OCI-LY1 (cell line): ENCODE results near the gene SEPTIN2.

ENCODE experiments used
- H2AFZ ChIP-seq: fragments of 200-600 bp; sonication (generic), shearing (Covaris generic); 2 replicates; pipeline ENCODE4 v1.6.0; 2014; ENCODE audit warnings: antibody characterized with exemption, mild to moderate bottlenecking, low read length
- H3F3A ChIP-seq: fragments of 200-600 bp; sonication (generic), shearing (Covaris generic); 2 replicates; pipeline ENCODE4 v1.6.0; 2014; ENCODE audit warnings: mild to moderate bottlenecking, antibody characterized with exemption, low read length, moderate library complexity; ENCODE audit not compliant: insufficient read depth
- H3K27ac ChIP-seq: fragments of 200-600 bp; sonication (generic); 2 replicates; pipeline ENCODE4 v1.5.1; 2014; ENCODE audit warnings: low read length, mixed run types, mild to moderate bottlenecking, low read depth; ENCODE audit not compliant: poor library complexity, severe bottlenecking
- H3K27me3 ChIP-seq: fragments of 200-600 bp; sonication (generic); 2 replicates; pipeline ENCODE4 v1.6.0; 2014; ENCODE audit warnings: antibody characterized with exemption, mild to moderate bottlenecking, low read length, moderate library complexity; ENCODE audit not compliant: insufficient read depth
- H3K36me3 ChIP-seq: fragments of 200-600 bp; sonication (generic); 2 replicates; pipeline ENCODE4 v1.6.1; 2014; ENCODE audit warnings: mild to moderate bottlenecking, antibody characterized with exemption, low read length, moderate library complexity, mixed read lengths; ENCODE audit not compliant: insufficient read depth
- H3K4me1 ChIP-seq: fragments of 200-600 bp; sonication (generic); 2 replicates; pipeline ENCODE4 v1.5.1; 2014; ENCODE audit warnings: mild to moderate bottlenecking, low read length, moderate library complexity; ENCODE audit not compliant: insufficient read depth, severe bottlenecking
- H3K4me2 ChIP-seq: fragments of 200-600 bp; sonication (generic), shearing (Covaris generic); 2 replicates; pipeline ENCODE4 v1.6.1; 2014; ENCODE audit warnings: low read length
- H3K4me3 ChIP-seq: fragments of 200-600 bp; sonication (generic); 2 replicates; pipeline ENCODE4 v1.5.1; 2014; ENCODE audit warnings: low read length, low read depth, mild to moderate bottlenecking, mixed read lengths; ENCODE audit not compliant: poor library complexity, severe bottlenecking
- H3K79me2 ChIP-seq: fragments of 200-600 bp; shearing (Covaris generic); 2 replicates; pipeline ENCODE4 v1.6.1; 2016; ENCODE audit warnings: mixed run types, low read length, mixed read lengths; ENCODE audit not compliant: insufficient read depth
- H3K9ac ChIP-seq: fragments of 200-600 bp; sonication (generic), shearing (Covaris generic); 2 replicates; pipeline ENCODE4 v1.6.1; 2014; ENCODE audit warnings: mild to moderate bottlenecking, low read length, mixed read lengths
- H3K9me2 ChIP-seq: fragments of 200-600 bp; sonication (generic), shearing (Covaris generic); 2 replicates; pipeline ENCODE4 v1.6.1; 2014; ENCODE audit warnings: low read depth, mild to moderate bottlenecking, low read length, mixed read lengths
- H3K9me3 ChIP-seq: fragments of 200-600 bp; shearing (Covaris generic); 2 replicates; pipeline ENCODE4 v1.6.1; 2014; ENCODE audit warnings: low read length, mixed read lengths
- H4K20me1 ChIP-seq: fragments of 200-600 bp; sonication (generic), shearing (Covaris generic); 2 replicates; pipeline ENCODE4 v1.6.0; 2016; ENCODE audit warnings: mild to moderate bottlenecking, low read length; ENCODE audit not compliant: insufficient read depth
- CTCF ChIP-seq: fragments of 200-600 bp; sonication (generic), shearing (Covaris generic); IDR thresholded peaks from 2 replicates; pipeline ENCODE4 v1.5.1; 2017; ENCODE audit warnings: mild to moderate bottlenecking, antibody characterized with exemption, low read length, moderate library complexity, mixed read lengths
- EZH2 ChIP-seq: fragments of 200-600 bp; sonication (generic), shearing (Covaris generic); IDR thresholded peaks from 2 replicates; pipeline ENCODE4 v1.8.0; 2017; ENCODE audit warnings: borderline replicate concordance, mixed run types, mild to moderate bottlenecking, antibody characterized with exemption, low read length, moderate library complexity, mixed read lengths

SEPTIN2 gene

GRCh38 chr2:241350878-241351639 is 35.3 kb downstream of the SEPTIN2 start:
- Histone ChIP-seq H3K27me3 (no peaks in the 10 kb centered on the region), H3K36me3 (peaks cover 90% of the 10 kb centered on the region), H2AFZ (no peak overlapping the region), H3F3A (0 out of 2 replicates have a peak, but pooled peaks cover 11% of the 10 kb centered on the region), H3K9me2 (no peaks in the 10 kb centered on the region), H3K79me2 (no peaks in the 10 kb centered on the region), H3K9ac (no peak overlapping the region), H3K4me2 (no peak overlapping the region), H3K27ac (no peak overlapping the region), H3K4me1 (peaks cover 6% of the 10 kb centered on the region), H4K20me1 (no peaks in the 10 kb centered on the region), H3K4me3 (no peak overlapping the region), H3K9me3 (no peaks in the 10 kb centered on the region)
- TF ChIP-seq EZH2 (no peak), CTCF (no peak)

- Histone ChIP-seq H3K27me3 (no peaks in the 10 kb centered on the region), H3K4me3 (no peak overlapping the region), H3K36me3 (peaks cover 84% of the 10 kb centered on the region), H3F3A (0 out of 2 replicates have a peak, but pooled peaks cover 11% of the 10 kb centered on the region), H3K4me1 (peaks cover 9% of the 10 kb centered on the region), H3K79me2 (no peaks in the 10 kb centered on the region), H3K4me2 (no peak overlapping the region), H3K9me3 (no peaks in the 10 kb centered on the region), H2AFZ (no peak overlapping the region), H3K27ac (no peak overlapping the region), H3K9me2 (no peaks in the 10 kb centered on the region), H4K20me1 (no peaks in the 10 kb centered on the region), H3K9ac (no peak overlapping the region)
- TF ChIP-seq CTCF, result no peak
- no peak for TF ChIP-seq EZH2
These were observed 35.9 kb downstream of the SEPTIN2 start for GRCh38 chr2:241351640-241352031.

DNA sequence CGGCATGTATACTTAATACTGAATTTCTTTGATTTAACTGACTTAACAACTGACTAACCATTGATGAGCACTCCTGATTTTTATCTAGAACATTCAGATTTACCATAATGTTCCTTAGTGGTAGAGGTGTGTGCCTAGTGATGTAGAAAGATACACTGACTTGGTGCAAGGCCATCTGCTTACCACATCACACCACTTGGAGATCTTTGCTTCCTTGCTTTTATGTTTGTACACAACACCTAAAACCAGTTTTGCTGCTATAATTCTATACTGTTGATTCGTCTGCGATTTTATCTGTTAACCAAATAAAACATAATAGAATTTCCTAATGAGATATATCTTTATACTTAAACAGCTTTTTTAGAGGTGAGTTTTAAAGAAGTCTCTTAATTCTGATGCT is 36.5 kb downstream of the SEPTIN2 start:
- H3K4me2 ChIP-seq, result no peak overlapping the region
- no peaks in the 10 kb centered on the region for H3K79me2 ChIP-seq
- H3K9me2 ChIP-seq, result no peaks in the 10 kb centered on the region
- H3K9me3 ChIP-seq, result no peaks in the 10 kb centered on the region
- peaks cover 78% of the 10 kb centered on the region for H3K36me3 ChIP-seq
- H3K4me1 ChIP-seq, result peaks cover 15% of the 10 kb centered on the region
- no peak overlapping the region for H3K27ac ChIP-seq
- 0 out of 2 replicates have a peak, but pooled peaks cover 11% of the 10 kb centered on the region for H3F3A ChIP-seq
- TF ChIP-seq EZH2 (no peak), CTCF (no peak)
- no peak overlapping the region for H3K9ac ChIP-seq
- no peak overlapping the region for H2AFZ ChIP-seq
- no peaks in the 10 kb centered on the region for H3K27me3 ChIP-seq
- no peak overlapping the region for H3K4me3 ChIP-seq
- H4K20me1 ChIP-seq, result no peaks in the 10 kb centered on the region
